Spleen (tissue), 7 donors: ENCODE measurements around the gene ABCC12.

ENCODE experiments used
- POLR2A ChIP-seq, 3 donors: fragments of 450-650 bp; IDR thresholded peaks; one replicate each; pipeline ENCODE4 v1.5.1; 2017; ENCODE audit warnings: antibody characterized with exemption in 3 of 3, mild to moderate bottlenecking in 1 of 3
- POLR2AphosphoS5 ChIP-seq, 3 donors: sonication (generic); formaldehyde crosslinking; IDR thresholded peaks; one replicate each; pipeline ENCODE4 v1.5.1; 2017; ENCODE audit warnings: antibody characterized with exemption in 3 of 3
- TF ChIP-seq, protein P1 (sequence below), 11 experiments: fragments of 200-600 bp in 7 of 11; fragments of 450-650 bp in 4 of 11; sonication (generic) in 4 of 11; IDR thresholded peaks in 8 of 11; conservative IDR thresholded peaks in 3 of 11; 1 replicate in 7 of 11; 2 replicates in 4 of 11; pipeline versions ENCODE4 v1.4.0 to v1.8.0; 2016 to 2021; ENCODE audit warnings: antibody characterized with exemption in 11 of 11, inconsistent platforms in 4 of 11, mild to moderate bottlenecking in 1 of 11
- donor health status: DM: no; HTN: no; CAD: no; lungs with moderate emphysema.
- donor health status: DM: no; HTN: no; CAD: no.
- donor health status: DM: no; HTN: no; CAD: no.

DNA sequence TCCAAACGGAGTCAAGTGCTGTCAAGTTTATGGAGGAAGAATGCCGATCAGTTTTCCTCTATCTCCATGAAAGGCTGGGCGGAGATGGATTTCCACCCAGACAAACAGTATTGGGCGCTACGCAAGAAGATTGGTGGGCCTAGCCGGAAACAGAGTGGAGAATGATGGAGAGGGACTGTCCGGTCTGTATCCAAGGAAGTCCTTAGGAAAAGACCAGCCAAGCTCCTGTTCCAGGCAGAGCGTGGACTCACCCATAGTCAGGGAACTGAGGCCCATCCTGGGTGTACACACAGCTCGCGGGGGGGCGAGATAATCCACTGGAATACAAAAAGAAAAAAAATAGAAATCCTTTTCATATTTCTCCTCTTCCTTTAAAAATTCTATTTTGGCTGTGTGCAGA, 1.5 kb upstream of the ABCC12 start:
- TF ChIP-seq, protein P1, sequence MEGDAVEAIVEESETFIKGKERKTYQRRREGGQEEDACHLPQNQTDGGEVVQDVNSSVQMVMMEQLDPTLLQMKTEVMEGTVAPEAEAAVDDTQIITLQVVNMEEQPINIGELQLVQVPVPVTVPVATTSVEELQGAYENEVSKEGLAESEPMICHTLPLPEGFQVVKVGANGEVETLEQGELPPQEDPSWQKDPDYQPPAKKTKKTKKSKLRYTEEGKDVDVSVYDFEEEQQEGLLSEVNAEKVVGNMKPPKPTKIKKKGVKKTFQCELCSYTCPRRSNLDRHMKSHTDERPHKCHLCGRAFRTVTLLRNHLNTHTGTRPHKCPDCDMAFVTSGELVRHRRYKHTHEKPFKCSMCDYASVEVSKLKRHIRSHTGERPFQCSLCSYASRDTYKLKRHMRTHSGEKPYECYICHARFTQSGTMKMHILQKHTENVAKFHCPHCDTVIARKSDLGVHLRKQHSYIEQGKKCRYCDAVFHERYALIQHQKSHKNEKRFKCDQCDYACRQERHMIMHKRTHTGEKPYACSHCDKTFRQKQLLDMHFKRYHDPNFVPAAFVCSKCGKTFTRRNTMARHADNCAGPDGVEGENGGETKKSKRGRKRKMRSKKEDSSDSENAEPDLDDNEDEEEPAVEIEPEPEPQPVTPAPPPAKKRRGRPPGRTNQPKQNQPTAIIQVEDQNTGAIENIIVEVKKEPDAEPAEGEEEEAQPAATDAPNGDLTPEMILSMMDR (IDR thresholded peaks at IDR 0.05 in 8 of 11, conservative IDR thresholded peaks at IDR 0.05 in 3 of 11): no peak
- TF ChIP-seq POLR2A (IDR thresholded peaks at IDR 0.05) (no peak), POLR2AphosphoS5 (IDR thresholded peaks at IDR 0.05) (no peak)
